ENCODE data around the gene HAUS7.

The HAUS7 gene

GRCh38 chrX:153495362-153495751, 25.0 kb upstream of the HAUS7 start:
- DNase-seq (ENCODE audit: low read depth in 2 of 2), result peak in 1 of 2 donors; percentile 64

GRCh38 chrX:153494541-153495361, 24.4 kb upstream of the HAUS7 start, which contains the start of gene BGN:
BGN (plus strand) TSS chrX:153494980; CDS start chrX:153504632, 9,652 bp downstream.
- peak; percentile 36 for TF ChIP-seq CTCF (IDR thresholded peaks at IDR 0.05; ENCODE audit: low read depth, low read length)
- peak; percentile 46 to 87 for DNase-seq (ENCODE audit: low read depth in 2 of 2)
- H3K4me3 ChIP-seq (replicated peaks in 1 of 2; ENCODE audit: low read depth in 2 of 2, low read length in 2 of 2), result peak within 1 kb of the TSS; percentile 60 to 66

More at GRCh38 chrX:153495362-153495751, 25.0 kb upstream of the HAUS7 start:
- TF ChIP-seq CTCF (IDR thresholded peaks at IDR 0.05; ENCODE audit: low read depth, low read length), result no peak
- H3K4me3 ChIP-seq (replicated peaks in 1 of 2; ENCODE audit: low read depth in 2 of 2, low read length in 2 of 2), result peak overlapping the region; percentile 60 to 66

- peak overlapping the region; percentile 17 to 34 for H3K4me3 ChIP-seq (replicated peaks in 1 of 2; ENCODE audit: low read depth in 2 of 2, low read length in 2 of 2)
- no peak for TF ChIP-seq CTCF (IDR thresholded peaks at IDR 0.05; ENCODE audit: low read depth, low read length)
- no peak for DNase-seq (ENCODE audit: low read depth in 2 of 2)
These were observed 23.7 kb upstream of the HAUS7 start for GRCh38 chrX:153494061-153494460.

GRCh38 chrX:153493085-153493484, 22.7 kb upstream of the HAUS7 start:
- TF ChIP-seq CTCF (IDR thresholded peaks at IDR 0.05; ENCODE audit: low read depth, low read length), result no peak
- H3K4me3 ChIP-seq (replicated peaks in 1 of 2; ENCODE audit: low read depth in 2 of 2, low read length in 2 of 2), result no peak overlapping the region
- DNase-seq (ENCODE audit: low read depth in 2 of 2), result no peak

GRCh38 chrX:153492543-153492942, 22.2 kb upstream of the HAUS7 start:
- H3K4me3 ChIP-seq (replicated peaks in 1 of 2; ENCODE audit: low read depth in 2 of 2, low read length in 2 of 2), result no peak overlapping the region
- DNase-seq (ENCODE audit: low read depth in 2 of 2), result no peak
- TF ChIP-seq CTCF (IDR thresholded peaks at IDR 0.05; ENCODE audit: low read depth, low read length), result no peak

GRCh38 chrX:153491918-153492317, 21.5 kb upstream of the HAUS7 start:
- DNase-seq (ENCODE audit: low read depth in 2 of 2), result no peak
- no peak for TF ChIP-seq CTCF (IDR thresholded peaks at IDR 0.05; ENCODE audit: low read depth, low read length)
- no peak overlapping the region for H3K4me3 ChIP-seq (replicated peaks in 1 of 2; ENCODE audit: low read depth in 2 of 2, low read length in 2 of 2)

Measured in cardiac fibroblast (primary cell).